ENCODE data around the gene PCP2. TPM values are rescaled to one million over a fixed set of nuclear protein-coding genes. Genes with fewer than 3 reads are reported as not detected.

The PCP2 gene
- total RNA-seq, 3 donors from 2014 or later, result 0.37 TPM; not detected in 2

DNA sequence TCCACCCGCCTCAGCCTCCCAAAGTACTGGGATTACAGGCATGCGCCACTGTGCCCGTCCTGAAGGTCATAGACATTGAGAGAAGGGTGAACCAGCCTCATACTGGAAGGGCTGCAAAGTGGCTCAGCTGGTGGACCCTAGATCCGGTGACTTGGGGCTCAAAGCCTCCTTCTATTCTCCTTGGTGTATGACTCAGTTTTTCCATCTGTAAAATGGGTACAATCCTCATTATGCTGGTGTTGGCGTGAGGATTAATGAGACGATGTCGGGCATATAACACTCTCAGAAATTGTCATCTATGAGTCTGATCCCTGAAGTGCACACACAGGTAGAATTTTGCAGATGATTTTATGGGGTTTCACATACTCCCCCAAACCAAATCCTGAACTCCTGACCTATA is 43.7 kb downstream of the PCP2 start:
- DNase-seq, result no peak
- H3K4me3 Mint-ChIP-seq, result no peak overlapping the region
- no peaks in the 10 kb centered on the region for H3K9me3 Mint-ChIP-seq
- no peak for ATAC-seq
- H3K36me3 Mint-ChIP-seq (ENCODE audit: insufficient read depth), result no peaks in the 10 kb centered on the region
- no peaks in the 10 kb centered on the region for H3K4me1 Mint-ChIP-seq (ENCODE audit: low read depth)
- peaks cover 24% of the 10 kb centered on the region for H3K27me3 Mint-ChIP-seq (ENCODE audit: low read depth)

DNA sequence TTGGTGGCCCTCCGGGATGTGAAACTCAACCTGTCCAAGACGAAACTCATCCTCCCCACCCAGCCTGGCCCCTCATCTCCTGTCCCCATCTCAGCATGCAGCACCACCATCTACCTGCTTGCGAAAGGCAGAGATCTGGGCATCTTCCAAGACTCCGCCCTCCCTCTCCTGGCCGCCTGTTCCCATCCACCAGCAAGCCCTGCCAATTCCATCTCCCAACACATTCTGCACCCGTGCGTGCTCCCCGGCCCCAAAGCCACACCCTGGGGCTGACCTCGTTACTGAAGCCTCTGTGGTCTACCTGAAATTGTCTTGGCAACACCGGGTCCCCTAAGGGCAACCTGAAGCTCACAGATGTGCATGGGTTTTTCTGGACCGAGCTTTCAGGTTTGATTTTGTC is 51.1 kb downstream of the PCP2 start:
- DNase-seq, result no peak
- H3K27me3 Mint-ChIP-seq (ENCODE audit: low read depth), result peaks cover 6% of the 10 kb centered on the region
- H3K9me3 Mint-ChIP-seq, result no peaks in the 10 kb centered on the region
- no peaks in the 10 kb centered on the region for H3K4me1 Mint-ChIP-seq (ENCODE audit: low read depth)
- ATAC-seq, result no peak
- H3K4me3 Mint-ChIP-seq, result no peak overlapping the region
- H3K36me3 Mint-ChIP-seq (ENCODE audit: insufficient read depth), result no peaks in the 10 kb centered on the region

Other genes with a start within 250 kb of the PCP2 start
- gene PEX11G, start 144.7 kb downstream of the PCP2 start, total RNA-seq, result 1 to 10 TPM in 1 of 3 donors, under 1 TPM in 2; 0.76 to 1.1 (median 0.90) TPM
- gene ZNF358, start 117.6 kb downstream of the PCP2 start, total RNA-seq, result 1 to 10 TPM; 4.8 to 5.6 (median 5.1) TPM
- 10 to 100 TPM; 20.5 to 27.4 (median 22.6) TPM for gene MCOLN1, start 111.1 kb downstream of the PCP2 start, total RNA-seq
- 100 to 1,000 TPM; 106 to 121 (median 107) TPM for gene PNPLA6, start 98.0 kb downstream of the PCP2 start, total RNA-seq
- gene CAMSAP3, start 37.9 kb downstream of the PCP2 start, total RNA-seq, result under 1 TPM; 0.34 to 0.38 (median 0.38) TPM
- 10 to 100 TPM; 64.6 to 76.1 (median 67.2) TPM for gene XAB2, start 4.2 kb downstream of the PCP2 start, total RNA-seq
- gene PET100, start 3.9 kb downstream of the PCP2 start, total RNA-seq, result 100 to 1,000 TPM; 107 to 132 (median 128) TPM
- 100 to 1,000 TPM; 113 to 119 (median 114) TPM for gene STXBP2, start 3.4 kb upstream of the PCP2 start, total RNA-seq
- not detected for gene RETN, start 35.3 kb upstream of the PCP2 start, total RNA-seq
- gene MCEMP1, start 43.4 kb upstream of the PCP2 start, total RNA-seq, result not detected
- 100 to 1,000 TPM in 1 of 3 donors, 10 to 100 TPM in 2; 81.3 to 112 (median 89.8) TPM for gene TRAPPC5, start 47.1 kb upstream of the PCP2 start, total RNA-seq
- gene FCER2, start 68.4 kb upstream of the PCP2 start, total RNA-seq, result 10 to 100 TPM in 2 of 3 donors, 1 to 10 TPM in 1; 6.9 to 52.7 (median 20.5) TPM
- not detected for gene CLEC4G, start 98.4 kb upstream of the PCP2 start, total RNA-seq
- not detected for gene CD209, start 113.8 kb upstream of the PCP2 start, total RNA-seq
- gene CLEC4M, start 129.5 kb upstream of the PCP2 start, total RNA-seq, result not detected
- gene EVI5L, start 196.5 kb upstream of the PCP2 start, total RNA-seq, result 1 to 10 TPM; 6.6 to 7.5 (median 7.1) TPM
- gene PRR36, start 240.7 kb upstream of the PCP2 start, total RNA-seq, result under 1 TPM in 2 of 3 donors, not detected in 1; 0.05 to 0.08 TPM